PFSK-1 (cell line): ENCODE measurements around the gene PRKCE.

Experiments
- FOXP2 ChIP-seq: optimal IDR thresholded peaks from 2 replicates; pipeline ENCODE3; 2011; ENCODE audit warnings: borderline replicate concordance, control low read depth, inconsistent platforms; ENCODE audit not compliant: insufficient read depth; ENCODE audit errors: extremely low read length, extremely low read depth
- POLR2AphosphoS5 ChIP-seq: IDR thresholded peaks from 2 replicates; pipeline ENCODE4 v1.6.1; 2012; ENCODE audit warnings: low read depth, mild to moderate bottlenecking, control low read depth, low read length, moderate library complexity
- SIN3A ChIP-seq: IDR thresholded peaks from 2 replicates; pipeline ENCODE4 v1.6.1; 2012; ENCODE audit warnings: mild to moderate bottlenecking, low read length, moderate library complexity, borderline replicate concordance; ENCODE audit not compliant: insufficient read depth
- TAF1 ChIP-seq: IDR thresholded peaks from 2 replicates; pipeline ENCODE4 v1.6.1; 2012; ENCODE audit warnings: low read length, control low read depth, borderline replicate concordance; ENCODE audit not compliant: insufficient read depth
- TF ChIP-seq, protein P1 (sequence below), 2 experiments: IDR thresholded peaks; 2 replicates each; pipeline versions ENCODE4 v1.6.1 to v1.8.0; 2011 to 2012; ENCODE audit warnings: low read depth in 2 of 2, low read length in 2 of 2, control low read depth in 1 of 2, inconsistent platforms in 1 of 2, mild to moderate bottlenecking in 1 of 2, moderate library complexity in 1 of 2; ENCODE audit not compliant: insufficient read depth in 1 of 2

The PRKCE gene

DNA sequence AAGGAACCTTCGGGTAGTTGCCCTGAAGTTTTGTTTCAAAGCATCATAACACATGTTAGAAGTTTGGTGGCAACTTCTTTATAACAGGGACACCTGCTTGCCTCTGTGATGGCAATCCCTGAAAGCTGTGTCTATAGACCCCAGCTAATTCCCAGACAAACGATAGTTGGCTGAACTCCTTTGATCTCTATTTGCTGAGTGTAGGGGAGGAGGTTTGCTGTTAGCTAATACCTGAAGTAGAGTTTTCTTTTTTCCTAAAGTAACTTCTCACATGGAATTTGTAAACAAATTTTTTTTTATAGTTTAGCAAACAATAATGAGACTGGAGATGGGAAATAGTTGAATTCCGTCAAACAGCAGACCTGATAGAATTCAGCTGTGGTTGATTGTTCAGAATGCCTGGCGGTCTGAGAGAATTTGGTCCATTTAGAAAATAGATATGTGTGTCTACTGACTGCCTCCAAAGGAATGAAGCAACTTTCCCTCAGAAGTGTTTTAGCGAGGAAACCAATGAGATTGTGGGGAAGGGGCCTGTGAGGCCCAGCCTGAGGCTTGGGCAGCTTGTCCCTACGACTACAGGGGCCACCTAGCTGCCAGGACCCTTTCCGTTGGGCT lies 522.3 kb downstream of the PRKCE start:
- TF ChIP-seq TAF1, result no peak
- TF ChIP-seq SIN3A, result no peak

GRCh38 chr2:46174345-46175170 lies 523.1 kb downstream of the PRKCE start:
- no peak for TF ChIP-seq SIN3A
- TF ChIP-seq TAF1, result no peak
- TF ChIP-seq, protein P1, sequence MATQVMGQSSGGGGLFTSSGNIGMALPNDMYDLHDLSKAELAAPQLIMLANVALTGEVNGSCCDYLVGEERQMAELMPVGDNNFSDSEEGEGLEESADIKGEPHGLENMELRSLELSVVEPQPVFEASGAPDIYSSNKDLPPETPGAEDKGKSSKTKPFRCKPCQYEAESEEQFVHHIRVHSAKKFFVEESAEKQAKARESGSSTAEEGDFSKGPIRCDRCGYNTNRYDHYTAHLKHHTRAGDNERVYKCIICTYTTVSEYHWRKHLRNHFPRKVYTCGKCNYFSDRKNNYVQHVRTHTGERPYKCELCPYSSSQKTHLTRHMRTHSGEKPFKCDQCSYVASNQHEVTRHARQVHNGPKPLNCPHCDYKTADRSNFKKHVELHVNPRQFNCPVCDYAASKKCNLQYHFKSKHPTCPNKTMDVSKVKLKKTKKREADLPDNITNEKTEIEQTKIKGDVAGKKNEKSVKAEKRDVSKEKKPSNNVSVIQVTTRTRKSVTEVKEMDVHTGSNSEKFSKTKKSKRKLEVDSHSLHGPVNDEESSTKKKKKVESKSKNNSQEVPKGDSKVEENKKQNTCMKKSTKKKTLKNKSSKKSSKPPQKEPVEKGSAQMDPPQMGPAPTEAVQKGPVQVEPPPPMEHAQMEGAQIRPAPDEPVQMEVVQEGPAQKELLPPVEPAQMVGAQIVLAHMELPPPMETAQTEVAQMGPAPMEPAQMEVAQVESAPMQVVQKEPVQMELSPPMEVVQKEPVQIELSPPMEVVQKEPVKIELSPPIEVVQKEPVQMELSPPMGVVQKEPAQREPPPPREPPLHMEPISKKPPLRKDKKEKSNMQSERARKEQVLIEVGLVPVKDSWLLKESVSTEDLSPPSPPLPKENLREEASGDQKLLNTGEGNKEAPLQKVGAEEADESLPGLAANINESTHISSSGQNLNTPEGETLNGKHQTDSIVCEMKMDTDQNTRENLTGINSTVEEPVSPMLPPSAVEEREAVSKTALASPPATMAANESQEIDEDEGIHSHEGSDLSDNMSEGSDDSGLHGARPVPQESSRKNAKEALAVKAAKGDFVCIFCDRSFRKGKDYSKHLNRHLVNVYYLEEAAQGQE (IDR thresholded peaks at IDR 0.05; ENCODE audit: insufficient read depth in 1 of 2, low read depth in 2 of 2, low read length in 2 of 2), result no peak
- no peak for TF ChIP-seq FOXP2
- TF ChIP-seq POLR2AphosphoS5, result no peak

DNA sequence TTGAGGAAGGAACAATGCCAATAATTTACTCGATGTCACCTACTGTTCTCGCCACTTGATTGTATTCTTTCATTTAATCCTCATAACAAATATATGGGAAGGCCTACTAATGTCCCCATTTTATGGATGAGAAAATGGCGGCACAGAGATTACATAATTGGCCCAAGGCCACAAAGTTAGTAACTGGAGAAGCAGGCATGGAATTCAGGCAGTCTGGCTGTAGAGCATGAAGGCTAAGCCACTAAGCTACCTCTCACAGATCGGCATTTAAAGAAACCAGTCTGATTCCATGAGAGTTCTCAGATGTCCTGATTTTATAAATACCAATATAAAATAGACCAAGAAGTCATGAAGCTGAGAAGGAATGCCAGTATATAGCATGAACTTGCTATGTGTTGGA lies 523.9 kb downstream of the PRKCE start:
- TF ChIP-seq, protein P1 (IDR thresholded peaks at IDR 0.05; ENCODE audit: insufficient read depth in 1 of 2, low read depth in 2 of 2, low read length in 2 of 2), result no peak
- TF ChIP-seq SIN3A (no peak), TAF1 (no peak), FOXP2 (no peak), POLR2AphosphoS5 (no peak)

GRCh38 chr2:46177461-46178089 lies 526.1 kb downstream of the PRKCE start:
- TF ChIP-seq POLR2AphosphoS5, result no peak
- no peak for TF ChIP-seq FOXP2
- TF ChIP-seq TAF1, result no peak
- TF ChIP-seq, protein P1 (IDR thresholded peaks at IDR 0.05; ENCODE audit: insufficient read depth in 1 of 2, low read depth in 2 of 2, low read length in 2 of 2), result no peak
- no peak for TF ChIP-seq SIN3A

DNA sequence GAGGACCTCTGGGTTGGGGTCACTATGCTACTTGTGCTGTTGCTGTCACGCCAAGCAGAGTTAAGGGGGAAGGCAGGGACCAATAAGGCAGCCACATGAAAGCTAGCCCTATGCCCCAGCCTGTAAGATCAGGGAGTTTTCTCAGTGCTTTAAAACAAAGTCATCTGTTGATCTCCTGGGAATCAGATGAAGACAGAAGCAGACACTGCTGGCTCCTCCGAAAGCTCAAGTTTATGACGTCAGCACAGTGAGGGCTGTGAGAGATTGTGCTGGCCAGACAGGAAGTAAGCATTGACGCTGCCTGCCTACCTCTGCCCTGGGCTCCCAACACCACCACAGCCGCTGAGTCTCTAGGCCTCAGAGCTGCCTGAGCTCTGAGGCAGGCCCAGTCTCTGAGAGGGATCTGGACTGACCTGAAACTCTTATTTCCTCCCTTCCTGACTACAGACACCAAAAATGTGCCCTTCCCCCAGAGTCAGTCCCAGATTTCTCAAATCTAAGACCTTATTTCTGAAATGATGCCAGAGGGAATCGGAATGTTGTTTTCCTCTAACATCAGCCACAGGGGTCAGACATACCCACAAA lies 527.7 kb downstream of the PRKCE start:
- TF ChIP-seq, protein P1 (IDR thresholded peaks at IDR 0.05; ENCODE audit: insufficient read depth in 1 of 2, low read depth in 2 of 2, low read length in 2 of 2), result no peak
- no peak for TF ChIP-seq TAF1
- peak; percentile 58 for TF ChIP-seq FOXP2
- no peak for TF ChIP-seq POLR2AphosphoS5
- no peak for TF ChIP-seq SIN3A
